Renal cortical epithelial cell (primary cell): Measurements from ENCODE around the gene GJA4. TPM values are rescaled to one million over a fixed set of nuclear protein-coding genes. Genes with fewer than 3 reads are reported as not detected.

Experiments
- DNase-seq: peaks from one replicate; pipeline ENCODE4 v3.0.0-alpha.2; 2011; ENCODE audit warnings: low read depth
- total RNA-seq: library from RNA; depleted of rRNA; stranded (reverse); fragments of >200 nt; gene quantifications from 2 replicates; pipeline ENCODE4 v1.2.3, GENCODE V29; 2014

GJA4 gene
- total RNA-seq = not detected in 2 replicates

DNA sequence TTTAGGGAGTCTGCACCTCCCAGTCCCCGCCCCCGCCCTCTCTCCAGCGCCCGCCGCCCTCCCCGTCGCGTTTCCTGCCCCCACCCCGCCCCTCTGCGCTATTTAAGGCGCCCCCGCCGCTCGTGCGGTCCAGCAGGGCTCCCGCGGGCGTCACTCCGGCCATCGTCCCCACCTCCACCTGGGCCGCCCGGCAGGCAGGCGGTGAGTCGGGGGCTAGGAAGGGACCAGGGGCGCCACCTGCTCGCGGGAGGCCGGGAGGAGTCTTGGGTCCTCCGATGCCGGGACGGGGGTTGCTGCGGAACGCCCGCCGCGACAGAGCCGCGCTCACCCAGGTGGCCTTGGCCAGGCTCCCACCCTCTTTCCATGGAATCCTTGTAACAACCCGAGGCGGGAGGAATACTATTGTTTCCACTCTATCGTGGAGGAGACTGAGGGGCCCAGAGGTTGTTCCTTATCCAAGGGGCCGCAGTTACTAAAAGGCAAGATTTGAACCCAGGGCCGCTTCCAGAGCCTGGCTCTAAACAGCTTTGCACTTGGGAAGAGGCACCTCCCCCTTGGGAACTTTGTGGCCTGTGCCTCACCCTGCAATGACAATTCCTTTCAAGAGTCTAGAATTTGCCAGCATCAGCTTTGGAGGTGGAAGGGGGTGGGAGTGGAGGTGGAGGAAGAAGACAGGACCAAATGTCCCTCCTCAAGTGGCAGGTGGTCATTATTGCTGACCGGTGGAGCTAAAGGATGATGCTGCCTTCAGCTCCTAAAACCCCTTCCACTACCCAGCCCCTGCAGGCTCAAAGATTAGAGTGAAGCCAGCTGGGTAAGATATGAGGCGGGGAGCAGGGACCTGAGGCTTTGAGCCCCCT, at the start of gene GJA4:
Gene GJA4, plus strand, starts transcription at position 132 of the 860 bp plus-strand sequence. CDS start 1,215 bp downstream, outside the sequence.
- no peak for DNase-seq

DNA sequence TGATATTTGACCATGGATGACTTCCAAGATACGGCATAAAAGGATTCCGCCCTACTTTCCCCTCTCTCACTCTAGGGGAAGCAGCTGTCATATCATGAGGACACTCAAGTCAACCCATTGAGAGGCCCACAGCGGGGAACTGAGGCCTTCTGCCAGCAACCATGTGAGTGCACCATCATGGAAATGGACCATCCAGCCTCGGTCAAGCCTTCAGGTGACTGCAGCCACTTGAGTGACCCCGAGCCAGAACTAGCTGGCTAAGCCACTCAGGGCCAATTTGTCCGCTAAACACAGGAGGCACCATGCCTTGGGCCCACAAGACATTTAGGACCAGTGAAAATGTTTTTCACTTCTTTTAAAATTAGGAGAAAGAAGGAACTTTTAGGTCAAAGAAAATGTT, 49.0 kb upstream of the GJA4 start:
- DNase-seq = no peak

DNA sequence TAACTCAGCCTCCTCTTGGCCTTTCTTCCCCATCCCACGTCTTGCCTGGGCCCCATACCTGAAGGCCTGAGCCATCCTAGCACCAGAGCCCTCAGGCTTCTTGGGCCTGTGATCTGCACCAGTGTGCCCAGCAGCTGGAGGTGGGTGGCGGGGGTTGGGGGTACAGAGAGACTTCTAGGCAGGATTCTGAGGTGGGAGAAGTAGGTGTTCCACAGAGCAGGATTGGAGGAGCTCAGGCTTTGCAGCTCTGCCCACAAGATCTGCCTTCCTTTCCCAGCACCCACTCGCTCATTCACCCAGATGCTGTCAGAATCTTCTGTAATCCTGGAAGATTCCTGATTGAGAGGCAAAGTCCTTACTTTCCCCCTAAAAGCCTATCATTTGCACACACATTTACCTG, 47.9 kb upstream of the GJA4 start:
- DNase-seq = no peak

DNA sequence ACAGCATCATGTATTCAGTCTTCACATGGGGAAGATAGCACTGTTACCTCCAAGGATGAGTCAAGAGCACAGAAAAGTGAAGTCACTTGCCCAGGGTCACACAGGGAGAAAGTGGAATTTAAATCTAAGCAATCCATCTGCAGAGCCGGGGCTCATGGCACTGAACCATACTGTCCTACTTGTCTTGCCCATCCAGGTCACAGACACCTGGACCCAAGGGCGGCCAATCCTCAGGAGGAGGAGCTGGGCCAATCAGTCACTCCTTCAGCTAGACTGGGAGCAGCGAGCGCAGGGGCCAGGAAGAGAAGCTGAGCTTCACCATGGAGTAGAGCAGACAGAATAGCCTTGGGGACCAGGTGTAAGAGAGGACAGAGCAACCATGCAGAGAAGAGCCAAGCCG, 47.1 kb upstream of the GJA4 start:
- DNase-seq = no peak

DNA sequence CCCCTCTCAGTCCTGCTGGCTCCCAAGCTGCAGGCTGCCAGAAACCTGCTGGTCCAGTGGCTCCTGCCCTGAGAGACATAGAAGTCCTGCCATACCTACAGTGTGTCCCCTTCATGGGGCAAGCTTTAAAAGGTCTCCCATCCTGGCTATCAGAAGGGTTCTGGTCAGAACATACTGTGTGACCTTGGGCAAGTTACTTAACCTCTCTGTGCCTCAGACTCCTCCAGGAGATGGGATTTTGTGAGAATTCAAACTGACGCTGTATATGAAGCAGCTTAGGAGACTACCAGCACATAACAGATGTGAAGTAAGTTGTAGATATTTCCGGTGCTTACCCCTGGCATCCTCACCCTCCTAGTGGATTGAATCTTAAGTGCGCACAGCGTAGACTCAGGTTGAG, 46.7 kb upstream of the GJA4 start:
- DNase-seq = no peak

DNA sequence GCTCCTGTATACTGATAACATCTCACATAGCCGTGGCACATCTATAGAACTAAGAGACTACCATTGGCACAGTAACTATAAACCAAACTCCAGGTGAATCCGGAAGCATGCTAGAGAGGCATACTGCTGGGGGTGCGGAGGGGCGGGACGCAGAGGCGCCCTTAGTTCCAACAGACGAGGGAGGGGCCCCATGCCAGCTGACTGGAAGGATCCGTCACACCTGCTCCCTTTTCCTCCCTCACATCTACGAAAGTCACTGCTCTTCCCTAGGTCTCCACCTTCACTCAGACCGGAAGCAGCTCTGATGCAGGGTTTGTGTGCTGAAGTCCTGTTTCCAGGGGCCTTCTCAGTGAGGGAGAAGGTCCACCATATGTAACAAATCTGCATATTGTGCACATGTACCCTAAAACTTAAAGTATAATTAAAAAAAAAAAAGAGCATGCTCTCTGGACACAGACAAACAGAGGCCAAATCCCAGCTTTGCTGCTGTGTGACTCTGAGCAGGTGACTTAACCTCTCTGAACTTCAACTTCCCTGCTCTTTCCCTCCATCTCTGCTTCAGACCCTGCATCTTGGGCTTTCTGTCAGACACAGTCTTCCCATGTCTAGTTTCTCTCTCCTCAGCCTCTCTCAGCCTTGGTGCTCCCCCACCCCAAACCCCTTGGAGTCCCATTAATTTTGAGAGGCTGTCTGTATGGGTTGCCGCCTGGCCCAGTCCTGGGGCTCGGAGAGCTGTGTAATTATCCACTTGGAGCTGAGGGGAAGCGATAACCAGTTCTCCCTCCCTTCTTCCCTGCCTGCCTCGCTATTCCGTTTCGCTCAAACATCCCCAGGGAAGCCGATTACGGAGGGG, 45.8 kb upstream of the GJA4 start:
- no peak for DNase-seq

DNA sequence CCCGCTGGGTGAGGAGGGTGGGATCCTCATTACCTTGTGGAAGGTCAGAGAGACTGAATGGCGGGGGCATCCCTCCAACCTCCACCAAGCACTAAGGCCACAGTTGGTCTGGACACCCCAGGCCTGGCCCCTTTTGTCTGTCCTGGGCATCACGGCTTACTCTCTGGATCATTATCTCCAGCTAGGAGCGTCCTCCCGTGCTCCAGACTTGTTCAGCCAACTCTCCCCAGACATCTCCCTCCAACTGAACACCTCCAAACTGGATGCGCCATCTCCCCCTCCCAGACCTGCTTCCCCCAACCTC, 45.2 kb upstream of the GJA4 start:
- DNase-seq = no peak

DNA sequence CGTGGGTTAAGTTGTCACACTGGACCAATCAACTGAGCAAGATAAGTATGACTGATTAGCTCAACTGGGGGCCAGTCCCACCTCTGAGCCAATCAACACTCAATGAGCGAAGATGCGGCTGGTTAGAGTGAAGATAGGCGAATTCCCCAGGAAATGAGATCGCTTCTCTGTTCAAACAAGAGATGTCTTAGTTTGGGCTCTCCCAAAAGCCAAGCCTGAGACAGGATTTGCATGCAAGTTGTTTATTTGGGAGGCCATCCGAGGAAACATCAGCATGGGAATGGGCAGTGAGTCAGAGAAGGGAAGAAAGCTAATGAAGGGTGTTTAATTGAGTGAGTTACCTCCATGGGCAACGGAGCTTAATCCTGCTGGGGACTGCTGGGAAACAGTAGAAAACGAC, 42.8 kb upstream of the GJA4 start:
- peak; percentile 46 for DNase-seq

DNA sequence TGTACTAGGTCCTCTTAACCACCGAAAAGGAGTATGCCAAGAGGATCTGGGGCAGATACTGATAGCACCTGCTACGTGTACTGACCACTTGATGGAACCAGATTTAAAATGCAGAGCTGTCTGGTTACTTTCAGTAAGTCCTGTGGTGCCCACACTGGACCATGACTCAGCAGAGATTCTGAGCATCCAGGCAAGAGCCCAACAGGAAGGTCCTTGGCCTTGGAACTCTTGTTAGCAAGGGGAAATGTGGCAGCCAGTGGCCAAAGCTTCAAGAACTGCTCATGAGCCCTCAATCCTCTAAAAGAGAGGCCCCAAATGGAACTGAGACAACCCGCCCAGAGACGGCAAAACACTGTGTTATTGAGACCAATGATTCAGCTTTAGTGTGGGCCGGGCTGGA, 42.2 kb upstream of the GJA4 start:
- DNase-seq = peak; percentile 30

DNA sequence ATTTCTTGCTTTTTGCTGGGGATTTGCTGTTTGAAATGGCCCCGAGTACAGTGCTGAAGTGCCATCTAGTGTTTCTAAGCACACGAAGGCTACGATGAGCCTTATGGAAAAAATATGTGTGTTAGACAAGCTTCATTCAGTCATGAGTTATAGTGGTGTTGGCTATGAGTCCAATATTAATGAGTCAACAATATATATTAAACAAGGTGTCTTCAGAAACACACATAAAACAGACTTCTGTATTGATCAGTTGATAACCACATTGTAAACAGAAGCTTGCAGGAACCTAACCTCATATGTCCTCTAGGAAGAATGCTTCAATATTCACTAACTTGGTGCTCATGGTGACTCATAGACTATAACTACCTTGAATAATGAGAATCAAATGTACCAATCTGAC, 39.6 kb upstream of the GJA4 start:
- DNase-seq = peak; percentile 50

DNA sequence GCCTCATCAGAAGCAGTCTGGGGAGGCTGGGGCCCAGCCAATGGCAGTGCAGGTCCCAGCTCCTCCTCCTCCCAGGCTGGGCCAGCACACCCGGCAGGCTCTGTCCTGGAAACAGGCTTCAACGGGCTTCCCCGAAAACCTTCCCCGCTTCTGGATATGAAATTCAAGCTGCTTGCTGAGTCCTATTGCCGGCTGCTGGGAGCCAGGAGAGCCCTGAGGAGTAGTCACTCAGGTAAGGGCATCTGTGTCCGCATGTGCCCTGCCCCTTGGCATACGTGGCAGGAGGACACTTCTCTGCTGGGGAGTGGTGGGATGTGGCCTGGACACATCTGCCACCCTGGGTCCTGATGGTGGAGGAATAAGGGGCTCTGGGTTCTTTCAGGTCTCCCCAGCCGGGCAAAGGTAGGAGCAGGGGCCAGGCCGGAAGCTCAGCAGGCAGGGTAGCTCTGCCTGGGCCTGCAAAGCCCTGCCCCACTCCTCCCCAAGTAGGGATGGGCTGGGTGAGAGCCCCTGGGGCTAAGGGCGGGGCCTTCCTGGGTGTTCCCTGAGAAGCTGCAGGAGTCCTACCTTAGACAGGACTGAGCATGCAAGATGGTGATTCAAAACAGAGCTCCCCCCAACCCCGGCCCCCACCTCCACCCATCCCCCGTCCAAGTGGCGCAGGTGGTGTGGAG, 37.7 kb upstream of the GJA4 start, which contains the start of gene GJB5:
Gene GJB5, plus strand, starts transcription at position 84 of the 674 bp plus-strand sequence. CDS start 2,284 bp downstream, outside the sequence.
- DNase-seq = no peak

DNA sequence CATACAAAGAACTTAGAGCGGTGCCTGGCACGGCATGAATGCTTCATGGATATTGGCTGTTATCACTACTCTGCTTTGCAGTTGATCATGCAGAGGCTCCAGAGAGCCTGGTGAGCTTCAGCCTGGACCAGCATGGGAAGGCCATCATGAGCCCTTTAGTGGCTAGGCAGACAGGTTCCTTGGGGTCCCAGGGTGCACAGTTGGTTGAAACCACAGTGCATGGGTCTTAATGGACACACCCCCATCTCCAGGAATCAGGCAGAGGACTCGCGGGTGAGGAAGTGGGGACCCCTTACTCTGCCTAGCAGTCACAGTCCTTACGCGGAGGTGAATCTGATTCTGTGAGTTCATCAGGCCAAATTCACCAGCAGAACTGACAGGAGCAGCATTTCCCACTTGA, 36.8 kb upstream of the GJA4 start:
- DNase-seq = no peak

DNA sequence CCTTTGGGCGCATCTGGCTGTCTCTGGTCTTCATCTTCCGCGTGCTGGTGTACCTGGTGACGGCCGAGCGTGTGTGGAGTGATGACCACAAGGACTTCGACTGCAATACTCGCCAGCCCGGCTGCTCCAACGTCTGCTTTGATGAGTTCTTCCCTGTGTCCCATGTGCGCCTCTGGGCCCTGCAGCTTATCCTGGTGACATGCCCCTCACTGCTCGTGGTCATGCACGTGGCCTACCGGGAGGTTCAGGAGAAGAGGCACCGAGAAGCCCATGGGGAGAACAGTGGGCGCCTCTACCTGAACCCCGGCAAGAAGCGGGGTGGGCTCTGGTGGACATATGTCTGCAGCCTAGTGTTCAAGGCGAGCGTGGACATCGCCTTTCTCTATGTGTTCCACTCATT, 35.4 kb upstream of the GJA4 start:
- DNase-seq = no peak

DNA sequence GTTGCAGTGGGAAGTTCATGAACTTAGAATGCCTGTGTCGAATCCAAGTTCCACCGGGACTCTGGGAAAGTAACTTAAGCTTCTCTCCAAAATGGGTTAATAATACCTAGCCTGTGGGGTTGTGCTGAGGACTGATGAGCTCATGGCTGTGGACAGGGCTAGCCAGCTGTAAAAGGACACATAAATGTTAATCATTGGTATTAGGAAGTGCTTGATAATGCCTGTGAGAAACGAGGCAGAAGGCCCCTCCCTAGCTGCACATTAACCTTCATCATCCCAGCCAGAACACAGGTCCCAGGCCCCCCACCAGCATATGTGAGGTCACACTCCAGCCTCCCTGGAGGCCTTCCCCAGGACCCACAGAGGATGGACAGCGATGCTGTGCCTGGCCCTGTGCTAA, 34.0 kb upstream of the GJA4 start:
- peak; percentile 89 for DNase-seq

DNA sequence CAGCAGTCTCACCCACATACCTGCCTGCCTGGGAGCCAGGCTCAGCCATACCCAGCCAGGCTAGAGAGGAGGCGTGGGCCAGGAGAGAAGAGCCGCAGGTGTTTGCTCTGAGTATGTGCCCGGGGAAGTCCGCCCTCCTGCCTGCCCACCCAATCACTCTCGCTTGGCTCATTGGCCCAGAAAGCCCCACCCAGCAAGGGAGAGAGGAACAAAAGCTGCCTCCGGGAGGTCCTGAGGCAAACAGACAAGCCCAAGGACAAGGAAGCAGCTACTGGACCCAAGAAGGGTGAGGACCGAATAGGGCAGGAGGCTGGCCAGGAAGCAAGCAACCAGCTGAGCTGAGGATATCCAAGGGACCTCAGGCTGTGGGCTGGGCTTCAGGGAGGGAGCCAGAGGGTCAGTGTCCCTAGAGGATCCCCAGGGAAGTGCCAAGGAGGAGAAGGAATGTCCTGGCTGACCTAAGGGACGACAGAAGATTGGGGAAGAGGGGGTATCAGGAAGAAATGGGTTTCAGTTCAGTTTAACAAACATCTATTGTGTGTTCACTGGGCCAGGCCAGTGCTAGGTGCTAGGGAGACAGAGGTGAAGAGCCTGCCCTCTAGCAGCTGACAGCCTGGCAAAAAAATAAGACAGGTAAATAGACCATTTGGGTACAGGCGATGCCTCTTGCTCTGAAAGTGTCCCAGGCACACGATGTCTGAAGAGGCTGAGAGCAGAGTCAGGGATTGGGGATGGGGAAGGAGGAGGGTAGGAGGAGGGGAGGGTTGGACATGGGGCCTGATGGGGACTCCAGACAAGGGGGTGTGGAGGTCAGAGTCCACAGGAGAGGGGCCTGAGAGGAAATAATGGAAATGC, 33.1 kb upstream of the GJA4 start, which contains the start of gene GJB4:
Gene GJB4, plus strand, starts transcription at position 238 of the 855 bp plus-strand sequence. CDS start 1,515 bp downstream, outside the sequence.
- no peak for DNase-seq

DNA sequence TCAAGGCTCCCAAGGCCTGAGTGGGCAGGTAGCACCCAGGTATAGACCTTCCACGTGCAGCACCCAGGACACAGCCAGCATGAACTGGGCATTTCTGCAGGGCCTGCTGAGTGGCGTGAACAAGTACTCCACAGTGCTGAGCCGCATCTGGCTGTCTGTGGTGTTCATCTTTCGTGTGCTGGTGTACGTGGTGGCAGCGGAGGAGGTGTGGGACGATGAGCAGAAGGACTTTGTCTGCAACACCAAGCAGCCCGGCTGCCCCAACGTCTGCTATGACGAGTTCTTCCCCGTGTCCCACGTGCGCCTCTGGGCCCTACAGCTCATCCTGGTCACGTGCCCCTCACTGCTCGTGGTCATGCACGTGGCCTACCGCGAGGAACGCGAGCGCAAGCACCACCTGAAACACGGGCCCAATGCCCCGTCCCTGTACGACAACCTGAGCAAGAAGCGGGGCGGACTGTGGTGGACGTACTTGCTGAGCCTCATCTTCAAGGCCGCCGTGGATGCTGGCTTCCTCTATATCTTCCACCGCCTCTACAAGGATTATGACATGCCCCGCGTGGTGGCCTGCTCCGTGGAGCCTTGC, 31.5 kb upstream of the GJA4 start:
- DNase-seq = no peak

DNA sequence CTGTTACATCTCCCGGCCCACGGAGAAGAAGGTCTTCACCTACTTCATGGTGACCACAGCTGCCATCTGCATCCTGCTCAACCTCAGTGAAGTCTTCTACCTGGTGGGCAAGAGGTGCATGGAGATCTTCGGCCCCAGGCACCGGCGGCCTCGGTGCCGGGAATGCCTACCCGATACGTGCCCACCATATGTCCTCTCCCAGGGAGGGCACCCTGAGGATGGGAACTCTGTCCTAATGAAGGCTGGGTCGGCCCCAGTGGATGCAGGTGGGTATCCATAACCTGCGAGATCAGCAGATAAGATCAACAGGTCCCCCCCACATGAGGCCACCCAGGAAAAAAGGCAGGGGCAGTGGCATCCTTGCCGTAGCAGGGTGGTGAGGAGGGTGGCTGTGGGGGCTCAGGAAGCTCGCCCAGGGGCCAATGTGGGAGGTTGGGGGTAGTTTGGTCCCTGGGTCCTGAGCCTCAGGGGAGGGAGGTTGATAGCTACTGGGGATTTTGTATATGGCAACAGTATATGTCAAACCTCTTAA, 31.0 kb upstream of the GJA4 start:
- DNase-seq = no peak

DNA sequence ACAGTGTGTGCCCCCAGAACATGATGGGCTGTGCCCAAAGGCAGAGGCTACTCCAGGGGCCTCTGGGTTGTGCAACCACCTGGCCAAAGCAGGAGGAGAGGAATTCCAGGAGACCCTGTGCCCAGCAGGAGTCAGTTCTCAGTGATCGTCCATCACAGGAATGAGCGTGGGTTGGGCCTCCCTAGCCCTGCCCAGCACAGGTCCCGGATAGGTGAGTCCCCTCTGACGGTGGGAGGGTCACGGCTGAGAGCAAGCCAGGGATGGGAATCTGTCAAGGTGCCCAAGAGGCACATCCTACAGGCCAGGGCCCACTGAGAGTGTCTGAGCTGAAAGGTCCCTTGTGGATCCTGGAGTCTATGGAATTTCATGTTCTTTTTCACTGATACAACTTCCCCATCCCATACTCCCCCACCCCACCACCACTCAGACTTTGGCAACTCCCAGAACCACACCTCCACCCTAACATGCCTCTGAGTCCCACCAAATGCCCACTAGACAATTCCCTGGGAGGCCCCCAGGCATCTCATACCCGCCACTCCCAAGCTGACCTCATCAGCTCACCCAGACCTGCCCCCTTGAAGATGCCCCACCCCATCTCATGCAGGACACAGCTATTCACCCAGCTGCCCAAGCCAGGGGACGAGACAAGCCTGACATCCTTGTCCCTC, 30.2 kb upstream of the GJA4 start:
- no peak for DNase-seq

DNA sequence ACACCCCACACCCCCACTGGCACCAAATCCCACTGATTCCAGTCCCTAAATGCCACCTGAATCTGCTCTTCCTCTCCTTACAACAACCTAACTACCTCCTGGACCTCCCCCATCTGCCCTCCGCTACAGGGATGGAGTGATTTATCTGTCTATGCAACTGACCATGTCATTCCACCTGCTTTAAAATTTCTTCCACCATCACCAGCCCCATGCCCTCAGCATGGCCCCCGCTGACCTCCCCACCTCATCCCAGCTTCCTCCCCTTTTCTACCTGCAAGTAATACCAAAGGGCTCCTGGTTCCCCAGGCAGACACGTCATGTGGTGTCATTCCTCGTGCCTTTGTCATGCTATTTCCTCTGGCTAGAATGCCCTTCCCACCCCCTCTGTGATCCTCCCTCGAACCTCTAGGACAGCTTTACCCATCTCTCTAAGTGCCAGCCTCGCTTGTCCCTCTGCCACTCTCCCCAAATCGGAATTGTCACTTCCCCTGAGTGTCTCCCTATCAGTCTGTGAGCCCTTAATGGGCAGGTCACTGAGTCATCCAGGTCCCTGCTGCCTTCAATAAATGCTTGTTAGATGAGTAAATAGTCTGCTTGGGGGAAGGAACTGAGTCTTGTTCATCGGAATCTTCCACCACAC, 29.5 kb upstream of the GJA4 start:
- peak; percentile 86 for DNase-seq

DNA sequence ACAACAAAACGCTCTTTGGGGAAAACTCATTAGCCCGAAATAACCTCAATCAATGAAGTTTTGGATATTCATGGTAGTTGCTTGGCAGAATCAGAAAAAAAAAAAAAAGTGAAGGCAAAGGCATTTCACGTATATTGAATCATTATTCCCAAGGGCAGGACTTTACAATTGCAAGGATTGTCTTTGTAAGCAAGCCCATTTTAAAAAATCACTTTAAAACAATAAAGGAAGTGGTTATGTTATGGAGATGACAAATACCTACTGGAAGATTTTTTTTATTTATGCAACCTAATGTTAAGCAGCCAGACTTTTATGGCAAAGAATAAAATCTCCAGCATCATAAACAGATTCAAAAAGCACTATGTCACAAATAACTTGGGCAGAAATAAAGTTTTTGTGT, 23.9 kb upstream of the GJA4 start:
- DNase-seq = no peak
